SU-DHL-6 (cell line): Measurements from ENCODE around the gene EYA3.

Experiments
- H2AFZ ChIP-seq: fragments of 200-600 bp; sonication (generic); 2 replicates; pipeline ENCODE4 v1.6.1; 2014; ENCODE audit warnings: low read depth, mild to moderate bottlenecking, moderate library complexity, mixed read lengths, antibody characterized with exemption, low read length; ENCODE audit not compliant: severe bottlenecking
- H3F3A ChIP-seq: fragments of 200-600 bp; shearing (Covaris generic); 2 replicates; pipeline ENCODE4 v1.6.0; 2016; ENCODE audit warnings: antibody characterized with exemption, mild to moderate bottlenecking; ENCODE audit not compliant: insufficient read depth
- H3K27ac ChIP-seq: fragments of 200-600 bp; sonication (generic); 2 replicates; pipeline ENCODE4 v1.5.1; 2016; ENCODE audit warnings: low read depth, mild to moderate bottlenecking, low read length, moderate library complexity, mixed read lengths
- H3K27me3 ChIP-seq: fragments of 200-600 bp; sonication (generic), shearing (Covaris generic); 2 replicates; pipeline ENCODE4 v1.6.0; 2014; ENCODE audit warnings: mild to moderate bottlenecking, low read length
- H3K36me3 ChIP-seq: fragments of 200-600 bp; sonication (generic); 2 replicates; pipeline ENCODE4 v1.6.1; 2014; ENCODE audit warnings: mild to moderate bottlenecking, low read length, mixed read lengths
- H3K4me2 ChIP-seq: fragments of 300-600, 200-600 bp; shearing (Covaris generic), sonication (generic); 2 replicates; pipeline ENCODE4 v1.6.0; 2014; ENCODE audit warnings: low read length, low read depth, mild to moderate bottlenecking; ENCODE audit not compliant: poor library complexity, severe bottlenecking
- H3K4me3 ChIP-seq: fragments of 200-600 bp; sonication (generic); 2 replicates; pipeline ENCODE4 v1.5.1; 2014; ENCODE audit warnings: antibody characterized with exemption, low read length, mild to moderate bottlenecking, mixed read lengths; ENCODE audit not compliant: insufficient read depth, poor library complexity, severe bottlenecking
- H3K79me2 ChIP-seq: fragments of 200-600 bp; sonication (generic); 2 replicates; pipeline ENCODE4 v1.6.1; 2014; ENCODE audit warnings: mild to moderate bottlenecking, low read length, moderate library complexity; ENCODE audit not compliant: insufficient read depth
- H3K9ac ChIP-seq: fragments of 200-600 bp; sonication (generic); 2 replicates; pipeline ENCODE4 v1.7.0; 2014; ENCODE audit warnings: mild to moderate bottlenecking, low read length
- H3K9me2 ChIP-seq: fragments of 200-600 bp; sonication (generic); replicated peaks from 2 replicates; pipeline ENCODE4 v1.6.1; 2014; ENCODE audit warnings: low read length; ENCODE audit not compliant: insufficient read depth
- H3K9me3 ChIP-seq: fragments of 200-600 bp; sonication (generic); 2 replicates; pipeline ENCODE4 v1.6.1; 2014; ENCODE audit warnings: low read length, mixed read lengths; ENCODE audit not compliant: insufficient read depth
- H4K20me1 ChIP-seq: fragments of 200-600 bp; sonication (generic); 2 replicates; pipeline ENCODE4 v1.6.1; 2014; ENCODE audit warnings: low read depth, mild to moderate bottlenecking, antibody characterized with exemption, low read length, moderate library complexity, mixed read lengths
- EZH2phosphoT487 ChIP-seq: fragments of 200-600 bp; sonication (generic), shearing (Covaris generic); conservative IDR thresholded peaks from 2 replicates; pipeline ENCODE4 v1.6.1; 2018; ENCODE audit warnings: mild to moderate bottlenecking, antibody characterized with exemption, low read length, moderate library complexity, mixed read lengths
- TF ChIP-seq, protein P1 (sequence below): fragments of 200-600 bp; sonication (generic); IDR thresholded peaks from one replicate; pipeline ENCODE4 v1.5.1; 2017; ENCODE audit warnings: antibody characterized with exemption, mild to moderate bottlenecking, low read length, moderate library complexity; ENCODE audit not compliant: insufficient read depth, poor library complexity, severe bottlenecking

The EYA3 gene

DNA sequence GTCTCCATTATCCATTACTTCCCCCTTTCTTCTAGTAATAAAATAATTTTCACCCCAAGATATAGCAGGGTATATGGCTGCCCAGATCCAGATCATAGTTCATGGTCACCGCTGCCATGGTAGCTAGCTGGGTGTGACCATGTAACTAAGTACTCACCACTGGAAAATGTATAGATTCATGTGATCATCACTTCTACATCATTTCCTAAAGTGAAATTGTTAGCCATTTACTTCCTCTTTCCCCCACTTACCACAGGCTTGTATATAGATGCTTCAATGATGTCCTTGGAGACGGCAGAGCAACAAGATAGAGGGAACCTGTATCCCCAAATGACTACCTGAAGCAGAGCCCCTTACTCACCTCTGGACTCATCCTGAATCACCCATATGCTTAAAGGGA is 22.7 kb upstream of the EYA3 start:
- Histone ChIP-seq H3K9me2 (no peaks in the 10 kb centered on the region), H4K20me1 (no peaks in the 10 kb centered on the region), H3K79me2 (no peaks in the 10 kb centered on the region), H3F3A (no peaks in the 10 kb centered on the region; the same call in 1 of the 2 replicates), H3K4me2 (no peak overlapping the region), H3K9me3 (no peaks in the 10 kb centered on the region), H3K27ac (no peak overlapping the region), H3K36me3 (no peaks in the 10 kb centered on the region), H2AFZ (peak overlapping the region; percentile 1), H3K27me3 (no peaks in the 10 kb centered on the region), H3K4me3 (no peak overlapping the region), H3K9ac (no peak overlapping the region)
- TF ChIP-seq EZH2phosphoT487: no peak
- TF ChIP-seq, protein P1, sequence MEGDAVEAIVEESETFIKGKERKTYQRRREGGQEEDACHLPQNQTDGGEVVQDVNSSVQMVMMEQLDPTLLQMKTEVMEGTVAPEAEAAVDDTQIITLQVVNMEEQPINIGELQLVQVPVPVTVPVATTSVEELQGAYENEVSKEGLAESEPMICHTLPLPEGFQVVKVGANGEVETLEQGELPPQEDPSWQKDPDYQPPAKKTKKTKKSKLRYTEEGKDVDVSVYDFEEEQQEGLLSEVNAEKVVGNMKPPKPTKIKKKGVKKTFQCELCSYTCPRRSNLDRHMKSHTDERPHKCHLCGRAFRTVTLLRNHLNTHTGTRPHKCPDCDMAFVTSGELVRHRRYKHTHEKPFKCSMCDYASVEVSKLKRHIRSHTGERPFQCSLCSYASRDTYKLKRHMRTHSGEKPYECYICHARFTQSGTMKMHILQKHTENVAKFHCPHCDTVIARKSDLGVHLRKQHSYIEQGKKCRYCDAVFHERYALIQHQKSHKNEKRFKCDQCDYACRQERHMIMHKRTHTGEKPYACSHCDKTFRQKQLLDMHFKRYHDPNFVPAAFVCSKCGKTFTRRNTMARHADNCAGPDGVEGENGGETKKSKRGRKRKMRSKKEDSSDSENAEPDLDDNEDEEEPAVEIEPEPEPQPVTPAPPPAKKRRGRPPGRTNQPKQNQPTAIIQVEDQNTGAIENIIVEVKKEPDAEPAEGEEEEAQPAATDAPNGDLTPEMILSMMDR: no peak

DNA sequence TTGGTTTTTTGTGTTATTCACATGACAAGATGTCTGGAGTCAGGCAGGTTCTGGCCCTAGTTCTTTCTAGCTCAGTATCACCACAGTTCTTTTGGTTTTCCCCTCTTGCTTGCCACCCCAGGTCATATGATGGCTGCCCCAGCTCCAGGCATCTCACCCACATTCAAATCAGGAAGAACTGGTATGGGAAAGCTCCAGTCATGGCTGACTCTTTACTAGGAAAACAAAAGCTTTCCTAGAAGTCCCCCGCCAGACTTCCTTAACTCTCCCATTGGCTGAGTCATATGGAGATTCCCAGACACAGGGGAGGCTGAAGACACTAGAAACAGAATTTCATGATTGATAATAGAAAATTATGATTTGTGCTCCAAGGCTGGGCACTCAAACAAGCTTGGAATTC is 22.1 kb upstream of the EYA3 start:
- Histone ChIP-seq H3F3A (no peaks in the 10 kb centered on the region; the same call in 1 of the 2 replicates), H3K36me3 (no peaks in the 10 kb centered on the region), H3K27me3 (no peaks in the 10 kb centered on the region), H3K27ac (no peak overlapping the region), H4K20me1 (no peaks in the 10 kb centered on the region), H3K9me3 (no peaks in the 10 kb centered on the region), H3K4me2 (no peak overlapping the region), H3K4me3 (no peak overlapping the region), H2AFZ (no peak overlapping the region), H3K9ac (no peak overlapping the region), H3K79me2 (no peaks in the 10 kb centered on the region), H3K9me2 (no peaks in the 10 kb centered on the region)
- TF ChIP-seq, protein P1: no peak
- no peak for TF ChIP-seq EZH2phosphoT487

DNA sequence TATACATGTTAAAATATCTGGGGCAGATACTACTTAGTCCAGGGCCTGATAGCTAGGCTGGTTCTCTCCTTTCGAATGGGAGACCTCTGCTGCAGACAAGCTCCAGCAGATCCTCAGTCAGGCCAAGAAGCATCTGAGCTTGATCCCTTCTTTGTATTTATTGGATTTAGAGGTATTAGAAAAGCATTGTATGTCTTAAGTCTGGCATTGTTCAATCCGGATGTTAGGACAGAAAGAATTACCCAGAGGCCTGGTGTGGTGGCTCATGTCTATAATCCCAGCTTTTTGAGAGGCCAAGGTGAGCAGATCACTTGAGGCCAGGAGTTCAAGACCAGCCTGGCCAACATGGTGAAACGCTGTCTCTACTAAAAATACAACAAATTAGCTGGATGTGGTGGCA is 21.2 kb upstream of the EYA3 start:
- Histone ChIP-seq H4K20me1 (no peaks in the 10 kb centered on the region), H3K27me3 (no peaks in the 10 kb centered on the region), H3K9ac (no peak overlapping the region), H2AFZ (no peak overlapping the region), H3K79me2 (no peaks in the 10 kb centered on the region), H3K4me3 (no peak overlapping the region), H3K4me2 (no peak overlapping the region), H3F3A (no peaks in the 10 kb centered on the region; the same call in 1 of the 2 replicates), H3K36me3 (no peaks in the 10 kb centered on the region), H3K9me2 (no peaks in the 10 kb centered on the region), H3K27ac (no peak overlapping the region), H3K9me3 (no peaks in the 10 kb centered on the region)
- TF ChIP-seq, protein P1: no peak
- TF ChIP-seq EZH2phosphoT487: no peak

DNA sequence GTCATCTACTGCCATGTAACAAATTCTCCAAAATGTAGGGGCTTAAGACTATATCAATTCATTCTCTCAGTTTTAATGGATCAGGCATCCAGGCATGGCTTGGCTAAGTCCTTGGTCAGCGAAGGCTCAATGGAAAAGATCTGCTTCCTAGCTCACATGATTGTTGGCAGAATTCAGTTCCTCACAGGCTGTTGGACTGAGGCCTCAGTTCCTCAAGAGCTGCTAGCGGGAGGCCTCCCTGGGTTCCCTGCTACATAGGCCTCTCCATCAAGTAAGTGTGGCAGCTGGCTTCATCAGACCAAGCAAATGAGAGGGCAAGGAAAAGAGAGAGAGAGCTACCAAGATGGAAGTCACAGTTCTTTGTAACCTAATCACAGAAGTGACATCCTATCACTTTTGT is 19.6 kb upstream of the EYA3 start:
- H3K36me3 ChIP-seq: no peaks in the 10 kb centered on the region
- TF ChIP-seq EZH2phosphoT487: no peak
- TF ChIP-seq, protein P1: no peak
- no peak overlapping the region for H3K4me3 ChIP-seq
- H3K9ac ChIP-seq: no peak overlapping the region
- no peaks in the 10 kb centered on the region for H4K20me1 ChIP-seq
- no peaks in the 10 kb centered on the region for H3K79me2 ChIP-seq
- H3K4me2 ChIP-seq: no peak overlapping the region
- H2AFZ ChIP-seq: no peak overlapping the region
- H3F3A ChIP-seq: no peaks in the 10 kb centered on the region; the same call in 1 of the 2 replicates
- no peaks in the 10 kb centered on the region for H3K27me3 ChIP-seq
- H3K9me3 ChIP-seq: no peaks in the 10 kb centered on the region
- no peak overlapping the region for H3K27ac ChIP-seq
- no peaks in the 10 kb centered on the region for H3K9me2 ChIP-seq
